HL-60/S4 treated with phorbol 12-myristate 13-acetate at 8.2 ng/mL for 4 days and 3 days (cell line): ENCODE data around the gene ARHGAP10.

Source experiments
- in situ Hi-C: fragments of 300-500 bp; cut with MboI; formaldehyde crosslinking; loops from 2 replicates; pipeline ENCODE4 v1.15.0; 2022; ENCODE audit warnings: low sequenced_read_pairs

Gene ARHGAP10

DNA sequence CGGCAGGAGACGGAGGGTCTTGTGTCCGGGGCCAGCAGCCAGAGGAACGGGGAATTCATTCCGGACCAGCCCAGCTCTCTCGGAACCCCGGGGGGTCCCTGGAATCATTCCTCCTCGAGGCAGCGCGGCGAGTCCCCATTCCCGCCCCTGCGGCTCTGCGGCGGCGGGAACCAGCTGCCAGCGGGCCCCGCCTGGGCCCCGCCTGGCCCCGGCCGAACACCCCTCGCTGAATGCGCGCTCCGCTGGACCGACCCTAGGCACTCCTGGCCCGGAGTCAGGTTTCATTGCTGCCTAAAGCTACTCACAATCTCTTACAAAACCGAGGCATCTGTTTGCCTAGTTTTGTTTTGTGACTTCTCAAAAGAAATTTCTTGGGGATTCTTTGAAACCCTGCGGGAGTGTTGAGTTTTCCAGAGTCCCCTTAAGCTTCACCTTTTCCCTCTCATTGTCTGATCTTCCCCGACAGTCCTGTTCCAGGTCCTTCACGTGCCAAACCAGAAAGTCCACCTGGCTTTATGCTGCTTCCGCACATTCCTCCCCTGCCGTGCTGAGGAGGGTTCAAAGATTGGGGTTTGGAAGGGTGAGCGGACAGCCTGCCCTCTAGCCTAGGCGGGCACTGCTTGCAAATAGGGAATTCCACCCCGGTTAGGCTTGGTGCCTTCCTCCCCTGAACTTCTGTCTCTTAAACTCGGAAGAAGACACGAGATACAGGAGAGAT is 789 bp downstream of the ARHGAP10 start:
- in situ Hi-C loops, result no loop called here

GRCh38 chr4:147733716-147734344 is 1.9 kb downstream of the ARHGAP10 start:
- in situ Hi-C loops, result no loop called here

GRCh38 chr4:147734496-147734895 is 2.6 kb downstream of the ARHGAP10 start:
- in situ Hi-C loops, result no loop called here

GRCh38 chr4:147735413-147736301 is 3.8 kb downstream of the ARHGAP10 start:
- in situ Hi-C loops, result no loop called here

DNA sequence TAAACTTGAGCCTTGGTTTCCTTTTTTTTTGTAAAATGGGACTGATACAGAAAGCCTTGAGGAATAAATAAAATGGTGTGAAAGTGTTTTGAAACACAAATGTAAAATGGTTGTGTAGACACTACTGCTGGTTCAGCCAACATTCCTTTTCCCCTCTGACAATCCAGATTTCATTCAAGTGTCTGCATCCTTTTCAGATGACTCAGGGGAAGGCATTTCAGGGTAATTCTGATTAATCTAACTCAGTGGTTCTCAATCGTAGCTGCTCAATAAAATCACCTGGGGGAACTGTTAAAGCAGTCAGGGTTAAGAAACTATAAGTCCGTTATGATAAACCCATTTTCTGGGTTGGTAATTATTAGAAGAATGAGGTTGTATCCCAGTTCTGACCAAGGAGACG is 4.6 kb downstream of the ARHGAP10 start:
- in situ Hi-C loops, result no loop called here

DNA sequence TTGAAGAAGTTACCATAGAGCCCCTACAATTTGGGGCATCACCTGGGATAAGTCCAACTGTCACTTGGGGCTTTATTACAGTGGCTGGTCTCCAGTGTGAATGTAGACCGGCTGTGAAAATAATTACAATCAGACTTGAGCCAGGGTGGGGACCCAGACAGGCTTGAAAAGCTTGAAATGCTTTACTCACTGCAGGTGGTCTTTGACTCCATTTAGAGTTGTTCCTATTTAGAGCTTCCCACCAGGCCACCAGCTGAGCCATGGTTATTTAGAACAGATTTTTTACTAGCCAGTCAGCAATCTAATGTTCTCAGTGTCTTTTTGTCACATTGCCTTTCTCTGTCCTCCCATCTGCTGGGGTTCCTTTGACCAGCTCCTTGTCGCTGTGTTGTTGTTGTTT is 5.7 kb downstream of the ARHGAP10 start:
- in situ Hi-C loops, result no loop called here

DNA sequence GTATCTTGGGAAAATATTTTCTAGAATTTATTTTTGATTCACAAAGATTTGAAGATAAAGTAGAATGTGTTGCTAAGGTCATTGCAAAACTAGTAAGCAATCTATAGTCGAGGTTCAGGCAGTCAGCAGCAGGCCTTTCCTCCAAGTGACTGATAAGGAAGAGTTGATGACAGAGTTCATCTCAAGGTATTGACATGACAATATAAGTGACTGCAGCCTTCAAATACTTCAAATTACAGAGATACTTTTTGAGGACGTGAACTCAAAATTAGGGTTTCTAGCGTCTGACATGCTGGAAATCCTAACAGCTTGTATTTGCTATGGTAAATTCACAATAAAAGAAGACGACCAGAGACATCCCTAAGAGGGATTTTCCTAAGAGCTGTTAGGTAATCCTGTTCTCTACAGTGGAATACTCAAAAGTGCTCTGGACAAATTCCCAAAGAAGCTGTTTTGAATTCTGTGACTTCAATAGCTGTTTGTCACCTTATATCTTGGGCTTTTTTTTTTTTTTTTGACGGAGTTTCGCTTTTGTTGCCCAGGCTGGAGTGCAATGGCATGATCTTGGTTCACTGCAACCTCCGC is 7.4 kb downstream of the ARHGAP10 start:
- in situ Hi-C loops, result no loop called here

- in situ Hi-C loops, result no loop called here
Measured at GRCh38 chr4:147740176-147740575, 8.3 kb downstream of the ARHGAP10 start.

- in situ Hi-C loops, result no loop called here
Measured at GRCh38 chr4:147741190-147741788, 9.4 kb downstream of the ARHGAP10 start.

- in situ Hi-C loops, result no loop called here
Measured at GRCh38 chr4:147747787-147748454, 16.0 kb downstream of the ARHGAP10 start.

- in situ Hi-C loops, result no loop called here
Measured at GRCh38 chr4:147749811-147750321, 18.0 kb downstream of the ARHGAP10 start.

- in situ Hi-C loops, result no loop called here
Measured at GRCh38 chr4:147753047-147753446, 21.2 kb downstream of the ARHGAP10 start.

GRCh38 chr4:147754037-147754445 is 22.2 kb downstream of the ARHGAP10 start:
- in situ Hi-C loops, result no loop called here

DNA sequence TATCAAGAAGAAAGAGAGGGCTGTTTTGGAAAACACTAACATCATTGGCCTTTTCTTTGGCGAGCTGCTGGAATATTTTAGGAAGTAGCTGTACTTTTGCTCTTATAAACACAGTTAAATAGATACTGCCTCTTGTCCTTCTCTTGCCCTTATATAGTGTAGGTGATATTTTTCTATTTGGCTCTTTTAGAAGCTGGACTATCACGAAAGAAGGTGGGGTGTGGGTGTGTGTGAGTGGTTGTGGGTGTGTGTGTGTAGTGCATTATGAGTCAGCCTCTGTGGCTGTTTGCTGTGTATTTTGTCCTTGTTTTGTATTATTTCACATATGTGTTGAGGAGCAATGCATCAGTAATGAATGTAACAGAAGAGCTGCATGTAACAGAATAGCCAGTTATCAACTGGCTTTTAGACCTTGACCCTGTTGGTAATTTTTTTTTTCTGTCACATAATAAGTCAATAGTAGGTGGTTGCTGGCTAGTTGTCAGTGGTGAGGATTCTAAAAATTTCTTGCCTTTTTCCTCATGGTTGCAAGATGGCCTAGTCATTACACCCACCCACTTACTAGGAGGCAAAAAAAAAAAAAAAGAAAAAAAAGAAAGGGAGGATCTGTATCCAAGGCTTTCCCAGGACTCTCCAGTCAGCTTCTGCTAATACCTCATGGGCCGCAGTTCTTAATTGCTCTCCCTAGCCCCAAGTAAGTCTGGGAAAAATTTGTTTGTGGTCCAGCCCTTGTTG is 23.8 kb downstream of the ARHGAP10 start:
- in situ Hi-C loops, result no loop called here

DNA sequence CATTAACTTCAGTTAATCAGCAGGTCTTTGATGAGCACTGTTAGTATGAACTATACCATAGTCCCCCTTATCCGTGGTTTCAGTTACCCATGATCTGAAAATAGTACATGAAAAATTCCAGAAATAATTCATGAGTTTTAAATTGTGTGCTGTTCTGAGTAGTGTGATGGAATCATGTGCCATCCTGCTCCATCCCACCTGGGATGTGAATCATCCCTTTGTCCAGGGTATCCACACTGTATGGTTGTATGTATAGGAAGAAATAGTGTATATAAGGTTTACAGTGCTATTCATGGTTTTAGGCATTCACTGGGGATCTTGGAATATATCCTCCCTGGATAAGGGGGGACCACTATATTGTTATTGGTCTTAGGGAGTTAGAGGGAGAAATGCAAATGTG is 24.5 kb downstream of the ARHGAP10 start:
- in situ Hi-C loops, result no loop called here

- in situ Hi-C loops, result no loop called here
Measured at GRCh38 chr4:147760176-147760575, 28.3 kb downstream of the ARHGAP10 start.

DNA sequence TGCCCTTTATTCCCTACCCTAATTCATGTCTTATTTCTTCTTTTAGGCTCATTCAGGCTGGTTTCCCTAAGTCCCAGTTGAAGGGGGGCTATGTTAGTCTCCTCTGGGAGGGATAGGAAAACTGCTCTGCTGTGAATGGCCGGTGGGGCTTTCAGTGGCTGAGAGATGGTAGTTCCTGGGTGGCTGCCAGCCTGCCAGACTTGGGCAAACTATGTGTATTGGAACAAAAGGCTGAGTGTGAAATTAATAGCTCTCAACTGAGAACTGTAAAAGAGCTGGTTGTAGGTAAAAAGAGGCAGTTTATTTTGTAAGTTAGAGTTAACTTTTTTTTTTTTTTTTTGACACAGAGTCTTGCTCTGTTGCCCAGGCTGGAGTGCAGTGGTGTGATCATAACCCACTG is 28.8 kb downstream of the ARHGAP10 start:
- in situ Hi-C loops, result no loop called here

DNA sequence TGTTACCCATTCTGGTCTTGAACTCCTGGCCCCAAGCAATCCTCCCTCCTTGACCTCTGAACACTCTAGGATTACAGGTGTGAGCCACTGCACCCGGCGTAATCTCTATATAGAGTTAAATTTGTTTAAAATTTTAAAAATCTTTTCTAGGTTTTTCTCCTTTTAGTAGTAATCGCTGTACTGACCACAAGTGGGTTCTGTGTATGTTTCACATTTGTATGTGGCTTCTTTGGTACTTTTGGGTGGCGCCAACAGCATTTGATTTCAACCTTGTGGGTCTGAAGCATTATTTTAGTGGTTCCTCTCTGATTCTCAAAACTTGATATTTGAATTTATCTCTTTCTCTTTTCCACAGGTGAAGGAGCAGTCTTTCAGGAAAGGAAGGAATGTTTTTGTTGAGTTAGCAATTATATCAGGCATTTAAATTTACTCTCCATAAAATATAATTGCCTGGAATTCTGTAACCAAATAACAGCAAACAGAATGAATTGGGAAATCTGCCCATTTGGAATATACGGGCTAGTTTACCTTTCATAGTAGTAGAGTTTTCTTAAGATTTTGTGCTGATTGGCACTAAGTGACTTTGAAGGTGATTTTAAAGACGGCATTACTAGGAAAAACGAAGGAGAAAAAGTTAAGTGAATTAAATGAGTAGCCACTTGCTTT is 29.5 kb downstream of the ARHGAP10 start:
- in situ Hi-C loops, result no loop called here

- in situ Hi-C loops, result no loop called here
Measured at GRCh38 chr4:147764337-147764736, 32.4 kb downstream of the ARHGAP10 start.
